ENCODE measurements around the gene TMEM101.

- TF ChIP-seq, protein P1, sequence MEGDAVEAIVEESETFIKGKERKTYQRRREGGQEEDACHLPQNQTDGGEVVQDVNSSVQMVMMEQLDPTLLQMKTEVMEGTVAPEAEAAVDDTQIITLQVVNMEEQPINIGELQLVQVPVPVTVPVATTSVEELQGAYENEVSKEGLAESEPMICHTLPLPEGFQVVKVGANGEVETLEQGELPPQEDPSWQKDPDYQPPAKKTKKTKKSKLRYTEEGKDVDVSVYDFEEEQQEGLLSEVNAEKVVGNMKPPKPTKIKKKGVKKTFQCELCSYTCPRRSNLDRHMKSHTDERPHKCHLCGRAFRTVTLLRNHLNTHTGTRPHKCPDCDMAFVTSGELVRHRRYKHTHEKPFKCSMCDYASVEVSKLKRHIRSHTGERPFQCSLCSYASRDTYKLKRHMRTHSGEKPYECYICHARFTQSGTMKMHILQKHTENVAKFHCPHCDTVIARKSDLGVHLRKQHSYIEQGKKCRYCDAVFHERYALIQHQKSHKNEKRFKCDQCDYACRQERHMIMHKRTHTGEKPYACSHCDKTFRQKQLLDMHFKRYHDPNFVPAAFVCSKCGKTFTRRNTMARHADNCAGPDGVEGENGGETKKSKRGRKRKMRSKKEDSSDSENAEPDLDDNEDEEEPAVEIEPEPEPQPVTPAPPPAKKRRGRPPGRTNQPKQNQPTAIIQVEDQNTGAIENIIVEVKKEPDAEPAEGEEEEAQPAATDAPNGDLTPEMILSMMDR (IDR thresholded peaks at IDR 0.05) = no peak
- TF ChIP-seq ZFX (IDR thresholded peaks at IDR 0.05; ENCODE audit: borderline replicate concordance) = no peak
Measured at GRCh38 chr17:44043272-44043696, 28.5 kb upstream of the TMEM101 start.
